GM18861 (cell line): ENCODE data around the gene NBAS.
"Not testable (repeated sequence)": the region's sequence is repeated elsewhere in the genome, so short reads cannot be mapped to it uniquely, and the experiment has no call there.

Experiments used
- ATAC-seq: cut with Tn5 transposase; IDR thresholded peaks from one replicate; pipeline ENCODE4 v1.9.1; 2021; ENCODE audit not compliant: unreplicated experiment

Gene NBAS

DNA sequence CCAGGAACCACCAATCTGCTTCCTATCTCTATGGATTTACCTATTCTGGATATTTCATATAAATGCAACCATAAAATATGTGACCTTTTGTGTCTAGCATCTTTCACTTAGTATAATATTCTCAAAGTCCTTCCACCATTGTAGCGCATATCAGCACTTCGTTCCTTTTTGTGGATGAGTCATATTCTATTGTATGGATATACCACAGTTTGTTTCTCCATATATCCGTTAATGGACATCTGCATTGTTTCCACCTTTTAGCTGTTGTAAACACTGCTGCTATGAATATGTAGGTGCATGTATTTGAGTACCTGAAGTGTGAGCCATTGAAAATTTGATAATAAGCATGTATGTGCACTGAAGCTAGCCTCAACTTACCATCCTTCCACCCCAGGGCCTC, 80.1 kb downstream of the NBAS start:
- no peak for ATAC-seq

DNA sequence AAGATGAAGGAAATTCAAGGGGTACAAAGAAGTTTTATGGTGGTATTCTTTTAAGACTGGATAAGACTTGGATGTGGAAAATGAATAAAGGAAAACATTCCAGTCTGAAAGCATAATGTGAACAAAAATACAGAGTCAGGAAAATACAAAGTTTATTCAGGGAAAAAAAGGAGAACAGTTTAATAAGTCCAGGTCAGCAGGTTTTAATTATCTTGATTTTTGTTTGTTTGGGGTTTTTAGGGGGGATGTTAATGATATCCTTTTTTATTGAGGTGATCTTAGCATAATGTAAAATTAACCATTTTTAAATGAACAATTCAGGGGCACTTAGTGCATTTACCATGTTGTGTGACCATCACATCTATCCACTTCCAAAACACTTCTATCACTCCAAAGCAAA, 80.6 kb downstream of the NBAS start:
- no peak for ATAC-seq

DNA sequence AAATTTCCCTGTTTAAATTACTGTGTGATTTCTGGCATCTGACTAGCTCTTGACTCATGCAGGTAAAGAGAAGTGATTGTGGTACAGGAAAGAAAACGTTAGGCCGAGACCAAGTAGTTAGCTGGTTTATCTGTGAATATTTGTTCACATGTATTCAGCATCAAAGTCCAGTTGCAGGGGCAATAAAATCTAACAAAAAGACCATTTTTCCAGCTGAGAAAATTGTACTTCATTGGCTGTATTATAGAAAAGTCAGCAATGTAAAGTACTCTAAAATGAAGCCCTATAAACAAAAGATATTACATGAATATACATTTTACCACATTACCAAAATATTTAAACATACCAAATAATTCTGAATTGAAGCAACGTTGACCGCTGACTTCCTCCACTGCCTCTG, 88.3 kb downstream of the NBAS start:
- no peak for ATAC-seq

DNA sequence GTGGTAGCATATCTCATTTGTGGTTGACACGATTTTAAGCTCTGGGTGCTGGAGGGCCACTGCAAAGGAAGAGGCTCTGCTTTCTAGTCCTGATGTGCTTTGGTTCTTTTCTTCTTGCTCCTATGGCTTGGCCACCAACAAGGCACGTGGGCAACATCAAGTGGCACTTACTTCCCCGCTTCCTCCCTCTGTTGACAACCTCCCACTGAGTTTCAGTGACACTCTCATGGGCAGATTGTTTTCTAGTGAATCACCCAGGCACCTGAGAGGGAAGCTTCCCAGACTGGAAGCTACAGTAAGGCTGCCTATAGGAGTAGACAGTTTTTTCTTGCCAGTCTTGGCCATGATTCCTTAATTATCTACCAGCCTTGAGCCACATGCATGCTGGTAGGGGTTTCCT, 89.0 kb downstream of the NBAS start:
- no peak for ATAC-seq

DNA sequence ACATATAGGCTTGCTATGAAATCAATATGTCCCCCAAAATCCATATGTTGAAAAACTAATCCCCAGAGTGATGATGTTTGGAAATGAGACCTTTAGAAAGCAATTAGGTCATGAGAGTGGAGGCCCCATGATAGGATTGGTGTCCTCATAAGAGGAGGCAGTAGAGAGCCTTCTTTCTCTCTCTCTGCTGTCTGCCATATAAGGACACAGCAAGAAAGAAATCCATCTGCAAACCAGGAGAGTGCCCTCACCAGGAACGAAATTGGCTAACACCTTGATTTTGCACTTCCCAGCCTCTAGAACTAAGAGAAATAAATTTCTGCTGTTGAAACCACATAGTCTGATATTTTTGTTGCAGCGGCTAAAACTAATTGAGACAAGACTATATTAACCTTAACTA, 89.5 kb downstream of the NBAS start:
- ATAC-seq: no peak

DNA sequence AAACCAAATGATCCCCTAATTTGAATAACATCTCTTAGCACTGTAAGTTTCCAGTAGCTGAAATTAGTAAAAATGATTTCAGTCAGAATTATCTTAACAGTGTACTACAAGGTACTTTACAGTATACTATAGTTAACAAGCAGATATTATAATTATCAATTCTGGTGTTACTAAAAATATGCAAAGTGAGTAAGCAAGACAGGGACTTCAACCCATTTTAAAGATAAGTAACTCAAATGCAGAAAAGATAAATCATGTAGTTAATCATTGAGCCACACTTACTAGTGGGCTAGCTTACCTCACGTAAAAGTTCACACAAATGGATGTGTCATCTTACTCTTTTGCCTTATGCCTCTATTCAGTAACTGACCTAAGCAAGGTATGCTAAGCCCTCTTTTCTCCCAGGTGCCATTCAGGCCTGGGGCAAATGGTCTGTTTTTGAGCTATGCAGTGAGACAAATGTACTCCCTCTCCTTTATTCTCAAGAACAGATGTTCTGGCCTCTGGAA, 101.0 kb downstream of the NBAS start:
- ATAC-seq: no peak

DNA sequence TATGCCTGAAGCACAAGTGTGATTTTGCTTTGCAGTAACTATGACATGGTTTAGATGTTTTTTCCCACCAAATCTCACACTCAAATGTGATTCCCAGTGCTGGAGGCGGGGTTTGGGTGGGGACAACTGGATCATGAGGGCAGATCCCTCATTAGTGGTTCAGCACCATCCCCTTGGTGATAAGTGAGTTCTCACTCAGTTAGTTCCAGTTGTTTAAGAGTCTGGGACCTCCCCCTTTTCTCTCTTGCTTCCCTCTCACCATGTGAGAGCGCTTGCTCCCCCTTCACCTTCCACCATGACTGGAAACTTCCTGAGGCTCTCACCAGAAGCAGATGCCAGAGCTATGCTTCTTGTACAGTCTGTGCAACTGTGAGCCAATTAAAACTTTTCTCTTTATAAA, 102.9 kb downstream of the NBAS start:
- ATAC-seq: no peak

DNA sequence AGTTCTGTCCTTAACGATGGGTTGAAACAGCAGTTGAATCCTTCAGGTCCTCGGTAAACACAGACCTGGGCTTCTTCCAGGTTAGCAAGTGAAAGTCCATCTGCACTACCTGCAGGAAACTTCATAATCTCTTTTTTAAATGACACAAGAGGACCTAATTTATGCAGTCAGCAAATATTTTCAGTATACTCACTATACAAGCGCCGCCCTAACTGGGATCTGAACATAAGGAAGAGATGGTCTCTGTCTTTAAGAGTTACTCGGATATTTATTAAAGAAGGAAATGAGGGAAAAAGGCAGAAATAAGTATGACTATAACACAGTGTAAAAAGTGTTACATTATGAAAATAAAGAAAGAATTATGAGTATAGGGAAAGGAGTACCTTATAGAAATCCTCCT, 103.3 kb downstream of the NBAS start:
- ATAC-seq: no peak

DNA sequence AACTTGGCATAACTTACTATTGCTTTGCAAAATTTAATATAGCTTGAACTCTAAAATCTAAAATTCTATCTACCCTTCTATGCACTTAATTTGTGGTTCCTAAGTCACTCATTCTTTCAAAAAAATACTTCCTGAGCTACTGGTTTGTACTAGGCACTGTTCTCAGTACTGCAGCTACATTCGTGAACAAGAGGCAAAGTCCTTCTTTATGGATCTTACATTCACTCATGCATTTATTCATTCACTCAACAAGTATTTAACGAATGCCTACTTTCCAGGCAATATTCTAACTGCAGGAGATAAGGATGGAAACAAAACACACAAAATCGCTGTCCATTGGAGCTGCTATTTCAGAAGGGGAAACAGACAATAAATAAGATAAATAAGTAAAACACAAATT, 104.8 kb downstream of the NBAS start:
- no peak for ATAC-seq

DNA sequence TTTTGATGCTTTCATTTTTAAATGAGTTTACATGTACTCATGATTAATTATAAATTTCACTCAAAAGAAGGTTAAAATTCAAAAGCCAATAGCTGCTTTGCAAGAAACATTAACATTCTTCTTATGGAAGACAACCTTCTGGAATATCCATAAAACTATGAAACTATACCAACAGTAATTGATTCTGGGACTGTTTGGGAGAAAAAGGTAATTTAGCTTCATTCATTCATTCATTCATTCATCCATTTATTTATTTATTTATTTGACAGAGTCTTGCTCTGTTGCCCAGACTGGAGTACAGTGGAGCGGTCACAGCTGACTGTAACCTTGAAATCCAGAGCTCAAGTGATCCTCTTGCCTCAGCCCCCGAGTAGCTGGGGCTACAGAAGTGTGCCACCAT, 110.3 kb downstream of the NBAS start:
- ATAC-seq: no peak

DNA sequence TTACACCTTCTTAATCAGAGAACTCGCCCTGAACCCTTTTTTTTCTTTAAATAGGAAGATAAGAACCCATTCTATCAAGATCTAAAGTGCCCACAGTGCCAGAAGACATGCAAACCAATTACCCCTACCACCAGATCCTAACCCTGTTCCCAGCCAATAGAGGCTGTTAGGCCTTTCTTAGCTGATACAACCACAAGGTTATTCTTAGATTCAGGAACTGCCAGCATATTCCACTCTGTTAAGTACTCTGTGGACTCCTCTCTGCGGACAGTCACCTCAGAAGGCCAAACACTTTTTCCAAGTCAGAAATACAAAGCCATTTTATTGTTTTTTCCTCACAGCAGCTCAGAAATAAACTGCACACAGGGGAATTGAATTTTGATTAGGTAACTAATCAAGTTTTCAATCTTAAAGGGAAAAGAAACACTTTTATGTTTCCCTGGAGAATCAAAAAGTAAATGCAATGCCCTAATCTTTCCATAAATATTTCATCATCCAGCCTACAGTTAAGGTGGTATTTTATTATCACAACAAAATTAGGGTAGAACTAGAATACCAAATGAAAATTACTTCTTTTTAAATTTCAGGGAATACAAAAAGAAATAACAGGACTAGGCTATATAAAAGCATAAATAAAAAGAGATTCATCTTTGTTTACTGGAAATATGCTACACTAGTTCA, 111.4 kb downstream of the NBAS start:
- ATAC-seq: no peak

DNA sequence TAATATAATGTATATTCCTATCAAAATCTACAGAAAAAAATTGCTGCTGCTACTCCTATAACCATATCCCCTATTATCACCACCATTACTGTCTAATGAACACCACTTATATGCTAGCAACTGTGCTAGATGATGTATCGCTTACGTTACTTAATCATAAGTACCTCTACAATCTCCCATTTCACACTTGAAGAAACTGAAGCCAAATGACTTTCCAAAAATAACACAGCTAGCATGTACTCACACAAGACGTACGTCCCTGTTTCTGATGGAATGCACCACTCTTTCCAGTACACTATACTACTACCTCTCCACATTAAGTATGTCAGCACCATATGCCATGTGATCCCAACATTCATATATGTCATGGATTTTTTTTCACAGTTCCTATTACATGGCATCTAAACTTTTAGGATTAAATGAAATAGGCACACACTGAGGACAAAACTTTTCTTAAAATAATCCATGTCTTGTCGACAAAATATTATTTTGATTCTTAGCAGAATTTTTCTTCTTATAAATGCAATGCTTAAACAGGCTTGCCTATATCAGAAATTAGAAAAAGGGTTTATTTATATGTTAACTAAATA, 112.8 kb downstream of the NBAS start:
- no peak for ATAC-seq

DNA sequence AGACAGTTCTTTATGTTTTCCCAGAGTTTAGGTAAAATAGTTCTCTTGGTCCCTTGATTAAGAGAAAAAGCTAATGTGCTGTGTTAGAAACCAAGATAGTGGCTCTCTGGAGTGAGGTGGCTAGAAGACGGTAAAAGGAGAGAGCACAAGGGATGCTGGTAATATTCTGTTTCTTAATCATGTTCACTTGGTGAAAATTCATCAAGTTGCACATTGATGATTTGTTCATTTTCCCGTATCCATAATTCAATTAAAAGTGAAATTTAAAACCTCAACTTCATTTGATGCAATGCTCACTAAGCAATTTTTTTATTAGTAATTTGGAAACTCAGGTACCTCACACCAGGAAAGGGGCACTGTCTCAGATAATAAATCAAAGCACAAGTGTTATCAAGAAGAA, 113.8 kb downstream of the NBAS start:
- ATAC-seq: no peak

DNA sequence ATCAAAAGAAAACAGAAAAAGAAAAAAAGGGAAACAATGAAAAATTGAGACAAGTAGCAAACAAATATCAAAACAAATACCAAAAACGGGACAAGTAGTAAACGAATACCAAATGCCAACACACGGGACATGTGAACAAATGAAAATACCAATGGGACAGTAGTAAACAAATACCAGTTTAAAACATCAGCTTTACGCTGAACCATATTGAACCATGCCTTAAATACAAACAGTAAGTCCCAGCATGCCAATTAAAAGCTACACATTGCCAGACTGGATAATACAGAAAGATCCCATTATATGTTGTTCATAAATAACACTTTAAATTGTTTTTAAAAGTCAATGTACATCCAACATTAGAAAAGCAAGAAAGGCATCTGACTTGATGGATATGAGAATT, 114.2 kb downstream of the NBAS start:
- no peak for ATAC-seq

DNA sequence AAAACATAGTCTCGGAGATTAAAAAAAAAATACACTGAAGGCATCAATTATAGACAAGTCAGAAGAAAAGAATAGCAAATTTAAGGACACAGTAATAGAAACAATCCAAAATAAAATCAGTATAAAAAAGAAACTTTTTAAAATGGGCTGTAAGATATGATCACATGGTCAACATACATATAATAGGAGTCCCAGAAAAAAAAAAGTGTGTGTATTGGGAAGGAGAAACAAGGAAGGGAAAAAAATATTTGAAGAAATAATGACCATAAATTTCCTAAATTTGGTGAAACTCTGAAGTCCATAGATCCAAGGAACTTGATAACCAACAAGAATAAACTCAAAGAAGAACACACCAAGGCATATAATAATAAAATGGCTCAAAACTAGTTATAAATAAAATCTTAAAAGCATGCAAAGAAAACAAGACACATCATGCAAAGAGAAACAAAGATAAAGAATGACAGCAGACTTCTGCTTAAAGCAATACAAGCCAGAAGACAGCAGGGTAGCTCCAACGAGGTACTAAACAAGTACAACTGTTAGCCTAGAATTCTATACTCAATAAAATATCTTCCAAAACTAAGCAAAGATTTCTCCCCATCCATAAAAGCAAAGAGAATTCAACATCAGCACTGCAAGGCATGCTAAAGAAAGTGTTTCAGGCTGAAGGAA, 115.1 kb downstream of the NBAS start:
- ATAC-seq: no peak

DNA sequence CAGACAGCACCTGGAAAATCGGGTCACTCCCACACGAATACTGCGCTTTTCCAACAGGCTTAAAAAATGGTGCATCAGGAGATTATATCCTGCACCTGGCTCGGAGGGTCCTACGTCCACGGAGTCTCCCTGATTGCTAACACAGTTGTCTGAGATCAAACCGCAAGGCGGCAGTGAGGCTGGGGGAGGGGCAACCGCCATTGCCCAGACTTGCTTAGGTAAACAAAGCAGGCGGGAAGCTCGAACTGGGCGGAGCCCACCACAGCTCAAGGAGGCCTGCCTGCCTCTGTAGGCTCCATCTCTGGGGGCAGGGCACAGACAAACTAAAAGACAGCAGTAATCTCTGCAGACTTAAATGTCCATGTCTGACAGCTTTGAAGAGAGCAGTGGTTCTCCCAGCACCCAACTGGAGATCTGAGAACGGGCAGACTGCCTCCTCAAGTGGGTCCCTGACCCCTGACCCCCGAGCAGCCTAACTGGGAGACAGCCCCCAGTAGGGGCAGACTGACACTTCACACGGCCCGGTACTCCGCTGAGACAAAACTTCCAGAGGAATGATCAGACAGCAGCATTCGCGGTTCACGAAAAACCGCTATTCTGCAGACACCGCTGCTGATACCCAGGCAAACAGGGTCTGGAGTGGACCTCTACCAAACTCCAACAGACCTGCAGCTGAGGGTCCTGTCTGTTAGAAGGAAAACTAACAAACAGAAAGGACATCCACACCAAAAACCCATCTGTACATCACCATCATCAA, 121.2 kb downstream of the NBAS start:
- ATAC-seq: not testable (repeated sequence)

DNA sequence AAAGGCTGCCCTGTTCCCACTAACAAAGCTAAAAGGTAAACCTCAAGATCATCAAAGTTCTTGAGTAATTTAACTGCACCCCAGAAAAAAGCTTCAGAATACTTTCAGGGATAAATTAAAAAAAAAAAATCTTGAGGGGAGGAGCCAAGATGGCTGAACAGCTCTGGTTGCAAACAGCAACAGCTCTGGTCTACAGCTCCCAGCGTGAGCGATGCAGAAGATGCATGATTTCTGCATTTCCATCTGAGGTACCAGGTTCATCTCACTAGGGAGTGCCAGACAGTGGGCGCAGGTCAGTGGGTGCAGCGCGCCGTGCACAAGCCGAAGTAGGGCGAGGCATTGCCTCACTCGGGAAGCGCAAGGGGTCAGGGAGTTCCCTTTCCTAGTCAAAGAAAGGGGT, 121.8 kb downstream of the NBAS start:
- not testable (repeated sequence) for ATAC-seq

DNA sequence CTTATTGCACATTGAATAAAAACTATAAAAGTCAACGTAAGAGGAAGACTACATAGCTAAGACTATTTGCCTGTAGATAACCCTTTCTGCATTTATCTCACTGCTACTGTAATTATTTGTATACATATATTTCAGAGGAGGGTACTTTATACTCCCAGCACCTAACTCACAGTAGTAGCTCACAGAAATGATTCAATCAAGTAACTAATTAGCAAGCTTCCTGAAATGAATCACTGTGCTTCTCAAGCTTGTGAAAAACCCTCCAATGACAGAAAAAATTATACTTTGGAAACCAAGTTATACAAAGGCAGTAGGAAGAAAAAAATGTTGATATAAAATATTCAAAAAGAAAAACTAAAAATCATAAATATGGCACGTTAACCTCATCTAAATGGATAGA, 124.9 kb downstream of the NBAS start:
- ATAC-seq: no peak

DNA sequence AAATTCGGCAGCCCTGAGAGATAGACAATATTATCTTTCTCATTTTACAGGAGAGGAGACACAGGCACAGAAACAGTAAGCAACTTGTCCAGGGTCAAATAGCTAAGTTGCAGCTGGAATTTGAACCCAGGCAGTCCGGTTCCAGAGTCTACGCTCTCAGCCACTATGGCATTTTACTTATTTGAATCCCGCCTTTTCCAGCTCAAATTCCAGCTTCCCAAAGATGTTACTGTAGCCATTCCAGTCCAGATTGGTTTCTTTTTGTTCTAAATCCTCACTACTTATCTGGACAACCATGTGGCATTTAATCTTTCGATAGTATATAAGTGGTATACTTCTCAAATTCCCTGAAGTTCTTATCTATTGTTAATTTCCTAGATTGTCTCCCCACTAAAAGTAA, 125.7 kb downstream of the NBAS start:
- no peak for ATAC-seq

DNA sequence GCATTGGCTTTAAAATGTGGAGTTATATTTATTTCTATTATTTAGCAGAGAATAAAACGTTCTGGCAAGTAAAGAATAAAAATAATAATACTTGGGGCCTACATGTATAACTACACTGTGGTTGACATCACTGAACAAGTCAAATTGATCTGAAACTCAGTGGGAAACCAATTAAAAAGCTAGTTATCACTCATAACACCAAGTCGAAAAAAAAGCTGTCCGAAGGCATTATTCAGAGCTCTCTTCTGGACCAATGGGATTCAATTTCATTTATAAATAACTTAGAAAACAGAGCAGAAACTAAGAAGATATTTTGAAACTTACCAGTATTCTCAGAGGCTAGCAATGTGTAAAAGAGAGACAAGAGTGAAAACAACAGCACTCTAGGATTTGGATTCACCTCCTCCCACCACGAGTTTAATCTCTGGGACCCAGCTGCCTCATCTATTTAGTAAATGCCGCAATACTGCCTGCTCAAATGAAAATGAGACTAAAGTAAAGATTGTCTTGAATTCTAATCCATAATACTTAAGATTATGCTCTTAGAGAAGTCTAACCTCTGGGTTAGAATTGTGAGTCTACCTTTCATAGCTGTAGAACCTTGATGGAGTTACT, 128.4 kb downstream of the NBAS start:
- ATAC-seq: no peak

DNA sequence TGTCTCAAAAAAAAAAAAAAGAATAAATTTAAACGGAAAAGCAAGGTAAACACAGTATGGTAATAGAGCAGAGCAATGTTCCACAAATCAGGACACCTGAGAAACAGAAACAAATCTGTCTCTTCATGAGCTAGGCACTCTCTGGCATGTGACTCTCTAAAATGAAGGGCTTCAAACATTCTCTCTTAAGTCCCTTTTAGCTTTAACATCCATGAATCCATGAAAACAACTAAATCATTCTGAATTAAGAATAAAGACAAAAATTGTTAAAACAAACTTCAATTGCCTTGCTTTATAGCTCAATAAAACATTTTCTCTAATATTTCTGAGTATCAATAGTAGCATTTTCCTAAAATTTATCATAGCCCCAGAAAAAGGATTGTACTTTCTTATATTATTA, 132.1 kb downstream of the NBAS start:
- no peak for ATAC-seq
